Activated CD4-positive, alpha-beta T cell treated with anti-CD3 and anti-CD28 coated beads, Interleukin-2, amount 50 U/mL, for 4 hours (primary cell): ENCODE measurements around the gene TANGO6.

Experiments
- DNase-seq, 2 experiments: peaks; one replicate each; pipeline ENCODE4 v3.0.0-alpha.2; 2020

TANGO6 gene

GRCh38 chr16:68869492-68870088 lies 26.3 kb downstream of the TANGO6 start:
- no peak for DNase-seq

- DNase-seq = no peak
These were observed 30.5 kb downstream of the TANGO6 start for GRCh38 chr16:68873635-68874471.

GRCh38 chr16:68875871-68876270 lies 32.5 kb downstream of the TANGO6 start:
- no peak for DNase-seq

- DNase-seq = no peak
These were observed 40.4 kb downstream of the TANGO6 start for GRCh38 chr16:68883685-68884084.

GRCh38 chr16:68884401-68884800 lies 41.1 kb downstream of the TANGO6 start:
- DNase-seq = no peak

- DNase-seq = no peak
These were observed 41.8 kb downstream of the TANGO6 start for GRCh38 chr16:68884861-68885720.

- DNase-seq = no peak
These were observed 43.8 kb downstream of the TANGO6 start for GRCh38 chr16:68887107-68887506.

GRCh38 chr16:68889508-68890150 lies 46.3 kb downstream of the TANGO6 start:
- no peak for DNase-seq

GRCh38 chr16:68892214-68892613 lies 48.9 kb downstream of the TANGO6 start:
- DNase-seq = no peak

GRCh38 chr16:68892898-68893297 lies 49.6 kb downstream of the TANGO6 start:
- no peak for DNase-seq

- no peak for DNase-seq
These were observed 50.7 kb downstream of the TANGO6 start for GRCh38 chr16:68893710-68894705.

GRCh38 chr16:68894714-68895113 lies 51.4 kb downstream of the TANGO6 start:
- DNase-seq = no peak

- no peak for DNase-seq
These were observed 54.7 kb downstream of the TANGO6 start for GRCh38 chr16:68898026-68898425.

- DNase-seq = no peak
These were observed 56.7 kb downstream of the TANGO6 start for GRCh38 chr16:68900009-68900408.

- DNase-seq = no peak
These were observed 59.0 kb downstream of the TANGO6 start for GRCh38 chr16:68902003-68902968.

GRCh38 chr16:68902969-68903345 lies 59.6 kb downstream of the TANGO6 start:
- DNase-seq = no peak

GRCh38 chr16:68907297-68907696 lies 64.0 kb downstream of the TANGO6 start:
- no peak for DNase-seq

GRCh38 chr16:68907781-68908181 lies 64.5 kb downstream of the TANGO6 start:
- no peak for DNase-seq

- DNase-seq = no peak
These were observed 65.9 kb downstream of the TANGO6 start for GRCh38 chr16:68909099-68909733.

GRCh38 chr16:68910051-68910450 lies 66.7 kb downstream of the TANGO6 start:
- no peak for DNase-seq
